ES-I3 (cell line): Measurements from ENCODE around the gene BAZ1B.
"Not testable (repeated sequence)": the region's sequence is repeated elsewhere in the genome, so short reads cannot be mapped to it uniquely, and the experiment has no call there.

Source experiments
- H3K36me3 ChIP-seq: 2 replicates; pipeline ENCODE4 v1.6.1; 2013; ENCODE audit warnings: mild to moderate bottlenecking, low read length, control low read depth, moderate library complexity; ENCODE audit not compliant: insufficient read depth
- H3K4me1 ChIP-seq: 2 replicates; pipeline ENCODE4 v1.6.1; 2013; ENCODE audit warnings: mild to moderate bottlenecking, control low read depth, low read length; ENCODE audit not compliant: insufficient read depth
- H3K9ac ChIP-seq: 2 replicates; pipeline ENCODE4 v1.6.1; 2013; ENCODE audit warnings: low read depth, mild to moderate bottlenecking, low read length, moderate library complexity
- H3K9me3 ChIP-seq: 2 replicates; pipeline ENCODE4 v1.6.1; 2013; ENCODE audit warnings: mild to moderate bottlenecking, low read length, moderate library complexity; ENCODE audit not compliant: control insufficient read depth, insufficient read depth

The BAZ1B gene

DNA sequence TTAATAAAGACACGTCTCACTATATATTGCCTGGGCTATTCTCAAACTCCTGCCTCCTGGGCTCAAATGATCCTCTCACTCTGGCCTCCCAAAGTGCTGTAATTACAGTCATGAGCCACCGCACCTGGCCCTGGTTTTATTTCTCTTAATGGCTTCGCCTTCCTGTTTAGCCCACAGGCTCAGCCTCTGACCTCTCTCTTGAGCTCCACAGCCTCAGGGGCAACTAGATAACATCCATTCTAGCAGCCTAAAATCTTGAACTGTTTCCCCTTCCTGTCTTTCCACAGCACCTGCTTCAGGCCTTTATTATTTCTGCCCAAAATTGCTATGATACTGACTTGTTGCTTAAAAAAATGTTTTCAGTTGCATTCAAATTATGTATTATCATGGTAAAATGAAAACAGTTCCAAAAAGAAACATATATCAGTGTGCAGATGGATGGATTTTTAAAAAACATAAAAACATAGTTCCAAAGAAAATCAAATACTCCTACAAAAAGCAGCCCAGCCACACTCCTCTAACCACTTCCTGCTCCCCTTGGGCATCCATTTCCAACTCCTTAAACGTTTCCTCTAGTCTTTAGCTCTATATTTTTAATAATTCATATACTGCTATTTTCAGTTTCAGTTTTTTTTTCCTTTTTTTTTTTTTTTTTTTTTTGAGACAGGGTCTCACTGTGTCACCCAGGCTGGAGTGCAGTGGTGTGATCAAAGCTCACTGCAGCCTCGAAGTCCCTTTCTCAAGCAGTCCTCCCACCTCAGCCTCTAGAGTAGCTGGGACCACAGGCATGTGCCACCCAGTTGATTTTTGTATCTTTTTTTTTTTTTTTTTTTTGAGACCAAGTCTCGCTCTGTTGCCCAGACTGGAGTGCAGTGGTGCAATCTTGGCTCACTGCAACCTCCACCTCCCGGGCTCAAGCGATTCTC lies 5.1 kb upstream of the BAZ1B start:
- H3K4me1 ChIP-seq = peaks cover 6% of the 10 kb centered on the region
- no peaks in the 10 kb centered on the region for H3K36me3 ChIP-seq
- no peak overlapping the region for H3K9ac ChIP-seq
- no peaks in the 10 kb centered on the region for H3K9me3 ChIP-seq

DNA sequence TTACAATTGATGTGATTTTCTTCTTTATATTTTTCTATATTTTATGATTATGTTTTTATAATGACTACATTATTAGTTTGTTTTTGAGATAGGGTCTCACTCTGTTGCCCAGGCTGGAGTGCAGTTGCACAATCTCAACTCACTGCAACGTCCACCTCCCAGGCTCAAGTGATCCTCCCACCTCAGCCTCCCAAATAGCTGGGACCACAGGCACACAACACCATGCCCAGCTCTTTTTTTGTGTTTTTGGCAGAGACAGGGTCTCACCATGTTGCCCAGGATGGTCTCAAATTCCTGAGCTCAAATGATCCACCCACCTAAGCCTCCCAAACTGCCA lies 4.0 kb upstream of the BAZ1B start:
- not testable (repeated sequence) for H3K9me3 ChIP-seq, H3K36me3 ChIP-seq, H3K9ac ChIP-seq, H3K4me1 ChIP-seq

DNA sequence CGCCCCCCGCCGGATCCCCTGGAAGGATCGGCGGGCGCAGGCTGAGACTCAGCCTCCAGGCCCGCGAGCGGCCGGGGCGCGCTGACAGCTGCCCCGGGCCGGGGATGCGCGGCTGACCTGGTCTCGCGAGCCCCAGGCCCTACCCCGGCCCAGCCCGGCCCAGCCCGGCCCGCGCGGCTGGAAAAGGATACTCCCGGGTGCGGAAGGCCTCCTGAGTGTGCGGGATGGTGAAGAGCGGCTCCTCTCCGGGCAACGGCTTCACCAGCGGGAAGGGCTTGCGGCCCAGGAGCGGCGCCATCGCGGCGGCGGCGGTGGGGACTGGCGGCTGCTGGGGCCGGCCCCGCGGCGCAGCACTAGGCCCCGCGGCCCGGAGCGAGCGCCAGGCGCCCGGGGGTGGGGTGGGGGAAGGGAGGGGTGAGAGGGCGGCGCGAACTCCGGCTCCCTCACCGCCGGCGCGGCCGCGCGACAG lies 423 bp downstream of the BAZ1B start:
- Histone ChIP-seq H3K9me3 (no peaks in the 10 kb centered on the region), H3K36me3 (peaks cover 6% of the 10 kb centered on the region), H3K4me1 (peaks cover 3% of the 10 kb centered on the region; the same call in 1 of the 2 replicates), H3K9ac (peak overlapping the region; percentile 80)

GRCh38 chr7:73520673-73521635 lies 1.1 kb downstream of the BAZ1B start:
- Histone ChIP-seq H3K36me3 (peaks cover 6% of the 10 kb centered on the region), H3K4me1 (peaks cover 3% of the 10 kb centered on the region; the same call in 1 of the 2 replicates)

GRCh38 chr7:73519867-73520672 lies 2.0 kb downstream of the BAZ1B start:
- no peaks in the 10 kb centered on the region for H3K9me3 ChIP-seq
- H3K9ac ChIP-seq = peak overlapping the region; percentile 80
- peaks cover 3% of the 10 kb centered on the region; the same call in 1 of the 2 replicates for H3K4me1 ChIP-seq
- H3K36me3 ChIP-seq = peaks cover 6% of the 10 kb centered on the region

More at GRCh38 chr7:73520673-73521635, 1.1 kb downstream of the BAZ1B start:
- Histone ChIP-seq H3K9me3 (no peaks in the 10 kb centered on the region), H3K9ac (peak overlapping the region; percentile 80)

GRCh38 chr7:73518470-73518869 lies 3.6 kb downstream of the BAZ1B start:
- peaks cover 6% of the 10 kb centered on the region for H3K36me3 ChIP-seq
- no peaks in the 10 kb centered on the region for H3K9me3 ChIP-seq
- H3K4me1 ChIP-seq = peaks cover 3% of the 10 kb centered on the region; the same call in 1 of the 2 replicates
- no peak overlapping the region for H3K9ac ChIP-seq

DNA sequence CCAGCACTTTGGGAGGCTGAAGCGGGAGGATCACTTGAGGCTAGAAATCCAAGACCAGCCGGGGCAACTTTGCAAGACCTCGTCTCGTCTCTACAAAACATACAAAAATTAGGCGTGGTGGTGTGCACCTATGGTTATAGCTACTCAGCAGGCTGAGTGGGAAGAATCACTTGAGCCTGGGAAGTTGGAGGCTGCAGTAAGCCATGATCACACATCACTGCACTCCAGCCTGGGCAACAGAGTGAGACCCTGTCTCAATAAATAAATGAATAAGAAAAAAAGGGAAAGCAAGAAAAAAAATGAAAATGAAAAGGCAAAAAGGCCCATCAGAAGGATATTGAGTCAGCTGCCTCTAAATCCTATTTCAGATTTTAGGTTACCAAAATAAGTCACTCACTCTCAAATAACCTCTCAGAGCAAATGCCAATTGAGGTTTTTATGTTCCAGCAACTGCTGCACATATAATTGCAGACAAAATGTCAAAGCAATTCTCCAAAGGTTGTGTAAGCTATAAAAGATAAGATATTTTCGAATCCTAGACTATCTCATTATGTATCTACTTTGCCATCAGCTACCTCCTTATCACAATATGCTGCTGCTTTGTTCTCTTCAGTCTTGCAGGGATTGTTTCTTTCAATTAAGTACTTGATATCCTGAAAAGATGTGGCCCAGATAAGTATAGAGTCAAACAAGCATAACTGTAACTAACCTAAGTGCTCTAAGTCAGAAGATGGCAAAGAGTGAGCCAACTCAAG lies 4.7 kb downstream of the BAZ1B start:
- Histone ChIP-seq H3K36me3 (peaks cover 6% of the 10 kb centered on the region), H3K9me3 (no peaks in the 10 kb centered on the region), H3K9ac (no peak overlapping the region), H3K4me1 (peaks cover 3% of the 10 kb centered on the region; the same call in 1 of the 2 replicates)

DNA sequence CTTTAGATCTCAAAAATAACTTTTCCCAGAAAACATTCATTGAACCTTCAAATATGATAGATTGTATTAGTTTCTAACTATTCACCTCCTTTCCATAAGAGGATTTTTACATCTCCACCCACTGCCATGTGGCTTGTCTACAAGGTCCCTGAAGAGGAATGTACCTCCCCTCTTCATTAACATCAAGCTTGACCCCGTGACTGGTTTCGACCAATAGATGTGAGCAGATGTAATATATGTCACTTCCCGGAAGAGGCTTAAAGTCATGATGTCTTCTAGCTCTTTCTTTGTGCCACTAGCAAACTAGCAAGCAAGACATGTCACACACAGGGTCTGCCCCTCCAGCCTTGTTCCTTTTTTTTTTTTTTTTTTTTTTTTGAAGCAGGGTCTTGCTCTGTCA lies 6.9 kb downstream of the BAZ1B start:
- H3K9me3 ChIP-seq = no peaks in the 10 kb centered on the region
- H3K4me1 ChIP-seq = peaks cover 3% of the 10 kb centered on the region; the same call in 1 of the 2 replicates
- H3K9ac ChIP-seq = no peak overlapping the region
- peaks cover 10% of the 10 kb centered on the region for H3K36me3 ChIP-seq

DNA sequence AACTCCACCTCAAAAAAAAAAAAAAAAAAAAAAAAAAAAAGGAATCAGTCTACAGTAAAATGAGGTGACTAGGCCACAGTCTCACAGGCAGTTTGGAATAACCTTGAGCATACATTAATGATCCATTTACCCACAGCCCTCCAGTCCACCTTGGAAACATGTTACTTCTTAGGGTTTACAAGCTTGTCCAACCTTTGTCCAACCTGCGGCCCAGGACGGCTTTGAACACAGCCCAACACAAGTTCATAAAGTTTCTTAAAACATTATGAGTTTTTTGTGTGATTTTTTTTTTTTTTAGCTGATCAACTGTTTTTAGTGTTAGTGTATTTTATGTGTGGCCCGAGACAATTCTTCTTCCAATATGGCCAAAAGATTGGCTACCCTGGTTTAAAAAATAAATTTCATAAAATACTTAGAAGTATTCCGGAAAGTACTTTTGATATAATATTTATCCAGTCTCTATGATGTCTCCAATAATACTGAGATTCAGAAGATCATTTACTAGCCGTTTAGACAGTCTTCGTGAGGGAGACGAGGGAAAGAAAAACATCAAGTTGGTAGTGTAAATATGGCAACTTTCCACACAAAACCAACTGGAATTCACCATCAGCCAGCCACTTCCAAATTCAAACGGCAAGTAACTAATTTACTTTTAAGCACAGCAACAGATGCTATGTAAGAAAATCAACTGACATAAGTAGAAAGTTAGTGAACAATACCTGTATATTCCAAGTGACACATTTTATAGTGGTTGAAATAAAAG lies 9.9 kb downstream of the BAZ1B start:
- Histone ChIP-seq H3K9me3 (no peaks in the 10 kb centered on the region), H3K4me1 (no peaks in the 10 kb centered on the region), H3K9ac (no peak overlapping the region), H3K36me3 (peaks cover 20% of the 10 kb centered on the region)

DNA sequence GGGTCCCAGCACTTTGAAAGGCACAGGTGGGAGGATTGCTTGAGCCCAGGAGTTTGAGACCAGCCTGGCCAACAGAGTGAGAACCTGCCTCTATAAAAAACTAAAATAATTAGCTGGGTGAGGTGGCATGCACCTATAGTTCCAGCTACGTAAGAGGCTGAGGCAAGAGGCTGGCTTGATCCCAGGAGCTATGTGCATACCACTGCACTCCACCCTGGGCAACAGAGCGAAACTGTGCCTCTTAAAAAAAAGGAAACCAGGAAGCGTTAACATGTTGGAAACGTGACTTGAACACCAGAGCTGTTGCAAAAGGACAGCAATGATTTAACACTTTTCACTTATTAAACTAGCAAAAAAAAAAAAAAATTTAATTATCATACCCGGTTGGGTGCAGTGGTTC lies 12.6 kb downstream of the BAZ1B start:
- Histone ChIP-seq H3K36me3 (peaks cover 31% of the 10 kb centered on the region), H3K4me1 (no peaks in the 10 kb centered on the region), H3K9ac (no peak overlapping the region), H3K9me3 (no peaks in the 10 kb centered on the region)

DNA sequence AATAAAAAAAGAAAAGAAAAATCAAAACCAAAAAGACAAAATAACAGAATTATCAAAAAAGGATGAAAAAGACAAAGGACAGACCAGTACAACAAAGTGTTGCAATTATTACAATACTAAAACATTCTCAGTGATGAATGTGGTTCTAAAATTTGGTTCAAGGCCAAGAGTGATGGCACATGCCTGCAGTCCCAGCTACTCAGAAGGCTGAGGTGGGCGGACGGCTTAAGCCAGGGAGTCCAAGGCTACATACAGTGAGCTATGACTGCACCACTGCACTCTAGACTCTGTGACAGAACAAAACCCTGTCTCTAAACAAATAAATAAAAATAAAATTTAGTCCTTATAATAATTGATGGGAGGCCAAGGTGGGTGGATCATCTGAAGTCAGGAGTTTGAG lies 14.5 kb downstream of the BAZ1B start:
- no peak overlapping the region for H3K9ac ChIP-seq
- no peaks in the 10 kb centered on the region for H3K9me3 ChIP-seq
- H3K4me1 ChIP-seq = no peaks in the 10 kb centered on the region
- H3K36me3 ChIP-seq = peaks cover 40% of the 10 kb centered on the region

- Histone ChIP-seq H3K4me1 (no peaks in the 10 kb centered on the region), H3K9ac (no peak overlapping the region), H3K36me3 (peaks cover 37% of the 10 kb centered on the region), H3K9me3 (no peaks in the 10 kb centered on the region)
Measured at GRCh38 chr7:73504920-73505319, 17.2 kb downstream of the BAZ1B start.

- H3K4me1 ChIP-seq = no peaks in the 10 kb centered on the region
- peaks cover 42% of the 10 kb centered on the region for H3K36me3 ChIP-seq
- H3K9me3 ChIP-seq = no peaks in the 10 kb centered on the region
- no peak overlapping the region for H3K9ac ChIP-seq
Measured at GRCh38 chr7:73504017-73504416, 18.1 kb downstream of the BAZ1B start.
